ENCODE results near the gene DHRS1.

GRCh38 chr14:24338843-24339242, 39.3 kb upstream of the DHRS1 start:
- no peak for TF ChIP-seq POLR2A (IDR thresholded peaks at IDR 0.05)
- TF ChIP-seq CTCF (IDR thresholded peaks at IDR 0.05) = no peak
- no peak for TF ChIP-seq POLR2AphosphoS5 (IDR thresholded peaks at IDR 0.05; ENCODE audit: insufficient read depth in 1 of 2, low read depth in 1 of 2)

All from vagina (tissue), 2 donors.